Neural progenitor cell (in vitro differentiated cells): ENCODE results near the gene CLPTM1.

ENCODE experiments used
- CTCF ChIP-seq: fragments of 200-600 bp; sonication (generic); IDR thresholded peaks from 2 replicates; pipeline ENCODE4 v1.5.1; 2017; ENCODE audit warnings: antibody characterized with exemption, mild to moderate bottlenecking
- EZH2 ChIP-seq: fragments of 200-600 bp; sonication (generic); IDR thresholded peaks from 2 replicates; pipeline ENCODE4 v1.6.1; 2017; ENCODE audit warnings: antibody characterized with exemption, mild to moderate bottlenecking, moderate library complexity

DNA sequence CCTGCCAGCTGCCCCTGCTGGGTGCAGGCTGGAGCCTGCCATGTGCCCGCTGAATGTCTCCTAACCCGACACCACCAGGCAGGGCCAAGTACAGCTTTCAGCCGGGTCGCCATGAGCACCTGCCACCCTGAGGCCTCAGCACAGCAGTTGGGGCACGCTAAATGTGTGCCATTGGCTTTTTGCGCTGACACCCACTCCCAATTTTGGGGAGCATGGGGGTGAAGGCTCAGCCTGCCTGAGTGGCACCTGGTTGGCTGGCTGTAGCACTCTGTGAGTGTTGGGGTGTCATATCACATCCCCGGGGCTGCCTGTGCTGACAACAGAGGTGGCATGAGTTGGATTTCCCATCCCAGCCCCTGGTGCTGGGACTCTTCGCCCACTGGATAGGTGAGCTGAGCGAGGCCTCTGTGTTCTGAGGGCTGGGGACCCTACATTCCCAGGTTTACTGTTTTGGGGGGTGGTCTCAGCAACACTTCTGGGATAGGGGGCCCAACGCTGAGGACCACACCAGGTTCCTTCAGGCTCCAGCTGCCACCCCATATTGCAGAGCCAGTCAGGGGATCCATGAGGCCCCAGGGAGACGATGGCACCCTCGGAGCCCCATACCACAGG, 38.9 kb downstream of the CLPTM1 start:
- TF ChIP-seq EZH2 (no peak), CTCF (no peak)
